Ishikawa (cell line): ENCODE data around the gene DHX8.

Experiments
- CREB1 ChIP-seq: IDR thresholded peaks from 2 replicates; pipeline ENCODE4 v1.6.1; 2012; ENCODE audit warnings: low read depth
- RAD21 ChIP-seq: IDR thresholded peaks from 2 replicates; pipeline ENCODE4 v1.6.1; 2012; ENCODE audit warnings: low read depth
- TAF1 ChIP-seq: IDR thresholded peaks from 2 replicates; pipeline ENCODE4 v1.6.1; 2012; ENCODE audit warnings: low read depth, mild to moderate bottlenecking

- TF ChIP-seq RAD21 (no peak), CREB1 (no peak), TAF1 (no peak)
These were observed 44.7 kb downstream of the DHX8 start for GRCh38 chr17:43528319-43528987.
